ENCODE measurements around the gene DCAF4.

DNA sequence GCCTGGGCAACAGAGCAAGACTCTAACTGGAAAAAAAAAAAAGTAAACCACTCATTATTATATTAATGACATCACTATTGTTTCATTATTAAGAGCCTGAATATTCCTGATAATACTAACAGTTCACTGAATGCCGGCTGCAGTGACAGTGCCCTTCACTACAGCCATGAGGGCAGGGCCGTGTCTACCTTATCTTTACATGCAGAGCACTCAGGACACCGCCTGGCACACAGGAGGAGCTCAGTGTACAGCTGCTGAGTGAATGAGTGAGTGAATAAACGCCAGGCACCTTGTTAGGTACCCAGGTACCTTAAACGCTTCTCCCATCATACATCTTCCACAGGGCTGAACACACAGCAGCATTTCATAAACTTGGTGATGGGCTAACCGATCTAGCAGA lies 77.4 kb downstream of the DCAF4 start:
- TF ChIP-seq, protein P1, sequence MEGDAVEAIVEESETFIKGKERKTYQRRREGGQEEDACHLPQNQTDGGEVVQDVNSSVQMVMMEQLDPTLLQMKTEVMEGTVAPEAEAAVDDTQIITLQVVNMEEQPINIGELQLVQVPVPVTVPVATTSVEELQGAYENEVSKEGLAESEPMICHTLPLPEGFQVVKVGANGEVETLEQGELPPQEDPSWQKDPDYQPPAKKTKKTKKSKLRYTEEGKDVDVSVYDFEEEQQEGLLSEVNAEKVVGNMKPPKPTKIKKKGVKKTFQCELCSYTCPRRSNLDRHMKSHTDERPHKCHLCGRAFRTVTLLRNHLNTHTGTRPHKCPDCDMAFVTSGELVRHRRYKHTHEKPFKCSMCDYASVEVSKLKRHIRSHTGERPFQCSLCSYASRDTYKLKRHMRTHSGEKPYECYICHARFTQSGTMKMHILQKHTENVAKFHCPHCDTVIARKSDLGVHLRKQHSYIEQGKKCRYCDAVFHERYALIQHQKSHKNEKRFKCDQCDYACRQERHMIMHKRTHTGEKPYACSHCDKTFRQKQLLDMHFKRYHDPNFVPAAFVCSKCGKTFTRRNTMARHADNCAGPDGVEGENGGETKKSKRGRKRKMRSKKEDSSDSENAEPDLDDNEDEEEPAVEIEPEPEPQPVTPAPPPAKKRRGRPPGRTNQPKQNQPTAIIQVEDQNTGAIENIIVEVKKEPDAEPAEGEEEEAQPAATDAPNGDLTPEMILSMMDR (IDR thresholded peaks at IDR 0.05) = no peak
- TF ChIP-seq POLR2A (IDR thresholded peaks at IDR 0.05) = no peak

Data from adrenal gland (tissue), 5 donors.